Loucy (cell line): Measurements from ENCODE around the gene SLAMF6.

Source experiments
- EZH2phosphoT487 ChIP-seq: fragments of 200-600 bp; IDR thresholded peaks from 2 replicates; pipeline ENCODE4 v1.6.1; 2018; ENCODE audit warnings: antibody characterized with exemption, mild to moderate bottlenecking, moderate library complexity, borderline replicate concordance
- TF ChIP-seq, protein P1 (sequence below): fragments of 200-600 bp; sonication (generic); conservative IDR thresholded peaks from 2 replicates; pipeline ENCODE4 v1.5.1; 2014; ENCODE audit warnings: mild to moderate bottlenecking, antibody characterized with exemption, low read length

GRCh38 chr1:160560045-160560705, 37.1 kb upstream of the SLAMF6 start:
- TF ChIP-seq, protein P1, sequence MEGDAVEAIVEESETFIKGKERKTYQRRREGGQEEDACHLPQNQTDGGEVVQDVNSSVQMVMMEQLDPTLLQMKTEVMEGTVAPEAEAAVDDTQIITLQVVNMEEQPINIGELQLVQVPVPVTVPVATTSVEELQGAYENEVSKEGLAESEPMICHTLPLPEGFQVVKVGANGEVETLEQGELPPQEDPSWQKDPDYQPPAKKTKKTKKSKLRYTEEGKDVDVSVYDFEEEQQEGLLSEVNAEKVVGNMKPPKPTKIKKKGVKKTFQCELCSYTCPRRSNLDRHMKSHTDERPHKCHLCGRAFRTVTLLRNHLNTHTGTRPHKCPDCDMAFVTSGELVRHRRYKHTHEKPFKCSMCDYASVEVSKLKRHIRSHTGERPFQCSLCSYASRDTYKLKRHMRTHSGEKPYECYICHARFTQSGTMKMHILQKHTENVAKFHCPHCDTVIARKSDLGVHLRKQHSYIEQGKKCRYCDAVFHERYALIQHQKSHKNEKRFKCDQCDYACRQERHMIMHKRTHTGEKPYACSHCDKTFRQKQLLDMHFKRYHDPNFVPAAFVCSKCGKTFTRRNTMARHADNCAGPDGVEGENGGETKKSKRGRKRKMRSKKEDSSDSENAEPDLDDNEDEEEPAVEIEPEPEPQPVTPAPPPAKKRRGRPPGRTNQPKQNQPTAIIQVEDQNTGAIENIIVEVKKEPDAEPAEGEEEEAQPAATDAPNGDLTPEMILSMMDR, result no peak
- no peak for TF ChIP-seq EZH2phosphoT487
